Measurements from ENCODE around the gene PLEKHG1.

The PLEKHG1 gene

DNA sequence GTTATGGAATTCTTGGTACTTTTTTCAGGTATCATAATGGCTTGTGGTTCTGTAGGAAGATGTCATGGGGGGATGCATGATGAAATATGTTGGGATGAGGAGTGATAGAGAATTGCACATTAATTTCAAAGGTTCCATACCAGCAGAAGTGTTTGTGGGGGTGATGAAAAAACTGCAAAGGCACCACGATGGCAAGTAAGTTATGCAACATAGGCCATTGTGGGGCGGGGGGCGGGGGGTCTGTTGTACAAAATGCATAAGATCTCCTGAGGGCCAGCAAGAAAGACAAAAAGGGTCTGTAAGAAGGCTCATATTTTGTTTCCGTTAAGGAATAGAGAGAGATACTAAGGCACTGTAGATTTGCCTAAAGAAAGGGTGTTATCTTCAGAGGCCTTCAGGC, 26.2 kb downstream of the PLEKHG1 start:
- H3K9ac ChIP-seq (ENCODE audit: low read depth in 1 of 2, low read length in 2 of 2): no peak overlapping the region
- no peak overlapping the region for H3K27ac ChIP-seq (ENCODE audit: low read depth in 2 of 2, low read length in 2 of 2)
- H3K4me1 ChIP-seq (ENCODE audit: control insufficient read depth in 2 of 2, insufficient read depth in 2 of 2, low read length in 2 of 2): peaks cover 18 to 20% of the 10 kb centered on the region in 2 donors
- H3K9me3 ChIP-seq (ENCODE audit: control insufficient read depth in 2 of 2, low read length in 2 of 2): no peaks in the 10 kb centered on the region
- H3K36me3 ChIP-seq (ENCODE audit: control insufficient read depth in 2 of 2, insufficient read depth in 2 of 2, low read length in 2 of 2): no peaks in the 10 kb centered on the region
- H3K4me3 ChIP-seq (ENCODE audit: low read length in 2 of 2): no peak overlapping the region
- no peaks in the 10 kb centered on the region for H3K27me3 ChIP-seq (ENCODE audit: control insufficient read depth in 2 of 2, insufficient read depth in 2 of 2, low read length in 2 of 2)

DNA sequence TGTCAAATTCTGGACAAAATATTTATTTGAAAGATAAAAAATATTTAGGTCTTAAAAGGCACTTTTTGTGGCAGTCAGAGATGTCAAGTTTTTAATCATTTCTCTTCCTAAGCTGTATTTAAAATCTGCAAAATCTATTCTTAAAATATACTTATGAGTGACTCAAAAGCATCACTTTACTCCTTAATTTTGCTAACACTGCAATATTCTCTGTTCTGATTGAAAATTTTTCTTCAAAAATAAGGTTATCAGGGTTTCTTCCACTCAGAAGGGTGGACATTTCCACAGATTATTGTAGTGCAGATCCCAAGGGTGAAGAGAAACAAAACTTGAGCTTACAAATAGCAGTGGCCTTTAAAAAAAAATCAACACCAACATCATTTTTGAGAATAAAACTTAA, 27.5 kb downstream of the PLEKHG1 start:
- Histone ChIP-seq H3K27ac (ENCODE audit: low read depth in 2 of 2, low read length in 2 of 2) (no peak overlapping the region), H3K4me1 (ENCODE audit: control insufficient read depth in 2 of 2, insufficient read depth in 2 of 2, low read length in 2 of 2) (peaks cover 21 to 28% of the 10 kb centered on the region in 2 donors), H3K36me3 (ENCODE audit: control insufficient read depth in 2 of 2, insufficient read depth in 2 of 2, low read length in 2 of 2) (no peaks in the 10 kb centered on the region), H3K27me3 (ENCODE audit: control insufficient read depth in 2 of 2, insufficient read depth in 2 of 2, low read length in 2 of 2) (no peaks in the 10 kb centered on the region), H3K9me3 (ENCODE audit: control insufficient read depth in 2 of 2, low read length in 2 of 2) (no peaks in the 10 kb centered on the region), H3K9ac (ENCODE audit: low read depth in 1 of 2, low read length in 2 of 2) (no peak overlapping the region), H3K4me3 (ENCODE audit: low read length in 2 of 2) (no peak overlapping the region)

DNA sequence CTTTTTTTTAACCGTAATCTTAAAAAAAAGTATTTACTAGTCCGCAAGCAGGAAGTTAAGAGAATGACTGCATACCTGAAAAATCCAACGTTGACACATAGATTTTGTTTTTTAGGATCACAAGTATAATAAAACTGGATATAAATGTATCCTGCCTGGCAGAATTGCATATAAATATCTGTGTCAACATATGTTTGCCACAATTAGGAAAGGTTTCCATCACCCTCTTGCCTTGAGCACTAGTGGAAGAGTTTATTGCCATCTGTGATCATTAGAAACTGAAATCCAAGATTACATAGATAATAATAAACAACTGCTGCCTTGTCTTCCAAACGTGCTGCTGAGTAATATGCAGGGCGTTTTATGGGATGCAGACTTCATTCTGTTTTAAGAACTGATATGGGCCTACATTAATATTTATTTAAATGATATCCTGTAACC, 27.9 kb downstream of the PLEKHG1 start:
- no peak overlapping the region for H3K4me3 ChIP-seq (ENCODE audit: low read length in 2 of 2)
- H3K27me3 ChIP-seq (ENCODE audit: control insufficient read depth in 2 of 2, insufficient read depth in 2 of 2, low read length in 2 of 2): no peaks in the 10 kb centered on the region
- no peaks in the 10 kb centered on the region for H3K9me3 ChIP-seq (ENCODE audit: control insufficient read depth in 2 of 2, low read length in 2 of 2)
- H3K4me1 ChIP-seq (ENCODE audit: control insufficient read depth in 2 of 2, insufficient read depth in 2 of 2, low read length in 2 of 2): peaks cover 24 to 33% of the 10 kb centered on the region in 2 donors
- H3K27ac ChIP-seq (ENCODE audit: low read depth in 2 of 2, low read length in 2 of 2): peak overlapping the region; percentile 17 to 48
- H3K9ac ChIP-seq (ENCODE audit: low read depth in 1 of 2, low read length in 2 of 2): no peak overlapping the region
- H3K36me3 ChIP-seq (ENCODE audit: control insufficient read depth in 2 of 2, insufficient read depth in 2 of 2, low read length in 2 of 2): no peaks in the 10 kb centered on the region

DNA sequence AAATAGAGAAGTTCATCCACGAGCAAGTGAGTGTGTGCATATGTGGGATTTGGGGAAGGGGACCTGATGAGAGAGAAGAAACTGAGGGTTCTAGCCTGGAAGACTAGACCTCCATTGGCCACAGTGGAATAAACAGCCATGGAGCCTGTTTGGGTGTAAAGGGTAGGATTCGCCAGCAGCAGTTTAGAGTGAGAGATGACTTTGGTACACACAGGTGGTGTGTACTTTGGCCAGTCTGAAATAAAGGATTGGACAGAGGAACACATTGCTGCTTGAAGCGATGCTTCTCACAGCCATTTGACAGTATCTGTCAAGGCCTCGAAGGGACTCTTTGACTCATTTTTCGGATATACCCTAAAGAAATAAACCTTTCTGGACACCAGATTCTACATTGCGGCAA, 29.2 kb downstream of the PLEKHG1 start:
- Histone ChIP-seq H3K27me3 (ENCODE audit: control insufficient read depth in 2 of 2, insufficient read depth in 2 of 2, low read length in 2 of 2) (no peaks in the 10 kb centered on the region), H3K4me3 (ENCODE audit: low read length in 2 of 2) (no peak overlapping the region), H3K4me1 (ENCODE audit: control insufficient read depth in 2 of 2, insufficient read depth in 2 of 2, low read length in 2 of 2) (peaks cover 27 to 28% of the 10 kb centered on the region in 2 donors), H3K36me3 (ENCODE audit: control insufficient read depth in 2 of 2, insufficient read depth in 2 of 2, low read length in 2 of 2) (no peaks in the 10 kb centered on the region), H3K27ac (ENCODE audit: low read depth in 2 of 2, low read length in 2 of 2) (no peak overlapping the region), H3K9me3 (ENCODE audit: control insufficient read depth in 2 of 2, low read length in 2 of 2) (no peaks in the 10 kb centered on the region), H3K9ac (ENCODE audit: low read depth in 1 of 2, low read length in 2 of 2) (no peak overlapping the region)

DNA sequence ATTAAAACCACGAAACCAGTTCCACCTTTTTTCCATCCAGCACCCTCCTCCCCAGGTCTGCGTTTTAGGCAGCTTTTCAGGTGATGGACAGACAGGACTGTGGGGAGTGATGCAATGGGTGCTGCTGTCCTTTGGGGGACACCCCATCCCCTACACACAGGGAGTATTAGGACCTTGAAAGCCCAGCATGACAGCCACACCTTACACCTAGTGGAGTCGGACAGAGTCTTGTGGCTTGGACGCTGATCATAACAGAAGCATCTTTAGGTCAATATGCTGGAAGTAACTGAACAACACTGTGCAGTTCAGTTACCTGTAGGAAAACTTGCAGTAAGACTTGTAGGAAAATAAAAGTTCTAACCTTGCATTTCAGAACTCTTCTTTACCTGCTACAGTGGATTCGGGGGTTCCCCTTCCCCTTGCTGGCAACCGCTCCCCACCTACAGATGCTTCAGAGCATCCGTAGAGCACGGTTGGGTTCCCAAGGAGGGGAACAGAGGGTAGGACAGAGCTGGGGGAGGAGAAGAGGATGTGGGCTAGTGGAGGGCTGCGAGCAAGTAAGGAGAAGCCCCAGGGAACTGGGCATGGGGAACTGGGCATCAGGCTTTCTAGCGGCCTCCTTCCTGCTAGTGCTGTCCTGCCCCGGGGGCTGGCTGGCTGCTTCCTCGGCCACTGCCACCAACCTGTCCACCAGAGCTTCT, 31.7 kb downstream of the PLEKHG1 start:
- H3K36me3 ChIP-seq (ENCODE audit: control insufficient read depth in 2 of 2, insufficient read depth in 2 of 2, low read length in 2 of 2): no peaks in the 10 kb centered on the region
- peak overlapping the region in 1 of 2 donors; percentile 23 for H3K4me3 ChIP-seq (ENCODE audit: low read length in 2 of 2)
- no peaks in the 10 kb centered on the region for H3K27me3 ChIP-seq (ENCODE audit: control insufficient read depth in 2 of 2, insufficient read depth in 2 of 2, low read length in 2 of 2)
- H3K9me3 ChIP-seq (ENCODE audit: control insufficient read depth in 2 of 2, low read length in 2 of 2): no peaks in the 10 kb centered on the region
- H3K27ac ChIP-seq (ENCODE audit: low read depth in 2 of 2, low read length in 2 of 2): peak overlapping the region in 1 of 2 donors; percentile 24
- H3K9ac ChIP-seq (ENCODE audit: low read depth in 1 of 2, low read length in 2 of 2): no peak overlapping the region
- H3K4me1 ChIP-seq (ENCODE audit: control insufficient read depth in 2 of 2, insufficient read depth in 2 of 2, low read length in 2 of 2): peaks cover 23 to 30% of the 10 kb centered on the region in 2 donors

DNA sequence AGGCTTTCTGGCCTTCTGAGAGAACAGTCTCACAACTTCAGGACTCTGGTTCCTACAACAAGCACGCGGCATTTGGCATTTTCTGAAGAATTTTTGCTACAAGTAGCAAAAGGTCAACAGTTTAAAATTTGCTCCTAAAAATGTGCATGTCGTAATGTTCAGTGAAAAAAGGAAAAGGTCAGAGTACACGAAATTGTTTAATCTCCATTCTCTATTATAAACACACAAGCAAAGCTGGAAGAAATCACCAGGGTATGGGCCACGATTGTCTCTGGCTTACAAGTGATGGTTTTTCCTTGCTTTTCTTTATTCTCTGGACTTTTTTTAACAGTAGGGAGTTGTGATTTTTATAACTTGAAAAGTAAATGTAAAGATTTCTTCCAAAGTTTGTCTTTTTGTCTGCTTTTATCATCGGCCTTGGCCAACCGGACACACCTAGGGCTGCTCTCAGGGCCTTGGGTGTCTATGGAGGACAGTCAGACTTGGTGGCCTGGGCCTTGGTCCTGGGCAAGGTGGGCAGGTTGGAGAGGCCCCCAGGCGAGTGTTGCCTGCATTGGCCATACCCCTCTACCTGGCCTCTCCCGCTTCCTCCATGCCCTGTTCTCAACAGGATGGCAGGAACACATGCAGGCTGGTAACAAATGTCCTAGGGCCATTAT, 32.4 kb downstream of the PLEKHG1 start:
- Histone ChIP-seq H3K9me3 (ENCODE audit: control insufficient read depth in 2 of 2, low read length in 2 of 2) (no peaks in the 10 kb centered on the region), H3K36me3 (ENCODE audit: control insufficient read depth in 2 of 2, insufficient read depth in 2 of 2, low read length in 2 of 2) (no peaks in the 10 kb centered on the region), H3K27ac (ENCODE audit: low read depth in 2 of 2, low read length in 2 of 2) (peak overlapping the region in 1 of 2 donors; percentile 67), H3K9ac (ENCODE audit: low read depth in 1 of 2, low read length in 2 of 2) (no peak overlapping the region), H3K4me3 (ENCODE audit: low read length in 2 of 2) (peak overlapping the region in 1 of 2 donors; percentile 23), H3K27me3 (ENCODE audit: control insufficient read depth in 2 of 2, insufficient read depth in 2 of 2, low read length in 2 of 2) (no peaks in the 10 kb centered on the region), H3K4me1 (ENCODE audit: control insufficient read depth in 2 of 2, insufficient read depth in 2 of 2, low read length in 2 of 2) (peaks cover 19 to 30% of the 10 kb centered on the region in 2 donors)

DNA sequence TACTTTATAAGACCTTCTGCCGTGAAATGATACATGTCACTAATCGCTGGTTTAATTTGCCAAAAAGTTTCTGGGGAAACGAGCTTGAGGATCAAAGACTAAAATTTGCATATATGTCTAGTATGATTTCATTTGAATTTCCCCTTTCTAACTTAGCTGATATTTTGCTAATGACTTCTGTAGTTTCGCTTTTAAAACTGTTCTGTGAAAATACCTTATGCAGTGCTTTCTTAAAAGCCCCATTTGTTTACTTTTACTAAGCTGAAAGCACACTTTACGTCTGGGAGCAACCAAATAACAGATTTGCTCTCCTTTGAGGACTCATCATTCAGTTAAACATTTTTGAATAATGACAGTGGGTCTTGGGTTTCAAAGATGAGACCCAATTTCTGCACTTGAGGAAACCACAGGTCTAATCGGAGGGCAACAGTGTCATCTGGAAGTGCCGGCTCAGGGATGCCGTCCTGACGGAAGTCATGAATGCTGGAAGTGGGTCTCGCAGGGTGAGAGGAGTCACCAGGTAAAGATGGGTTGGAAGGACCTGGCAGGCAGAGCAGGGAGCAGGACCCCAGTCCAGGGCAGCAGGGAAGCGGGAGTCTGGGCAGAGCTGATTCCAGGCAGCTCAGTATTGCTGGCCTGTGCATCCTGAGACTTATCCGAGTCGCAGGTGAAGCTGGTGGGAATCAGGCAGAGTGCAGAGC, 33.2 kb downstream of the PLEKHG1 start:
- Histone ChIP-seq H3K27me3 (ENCODE audit: control insufficient read depth in 2 of 2, insufficient read depth in 2 of 2, low read length in 2 of 2) (no peaks in the 10 kb centered on the region), H3K9ac (ENCODE audit: low read depth in 1 of 2, low read length in 2 of 2) (no peak overlapping the region), H3K4me3 (ENCODE audit: low read length in 2 of 2) (peak overlapping the region in 1 of 2 donors; percentile 63), H3K4me1 (ENCODE audit: control insufficient read depth in 2 of 2, insufficient read depth in 2 of 2, low read length in 2 of 2) (peaks cover 19 to 23% of the 10 kb centered on the region in 2 donors), H3K27ac (ENCODE audit: low read depth in 2 of 2, low read length in 2 of 2) (peak overlapping the region; percentile 42 to 62), H3K36me3 (ENCODE audit: control insufficient read depth in 2 of 2, insufficient read depth in 2 of 2, low read length in 2 of 2) (no peaks in the 10 kb centered on the region), H3K9me3 (ENCODE audit: control insufficient read depth in 2 of 2, low read length in 2 of 2) (no peaks in the 10 kb centered on the region)

DNA sequence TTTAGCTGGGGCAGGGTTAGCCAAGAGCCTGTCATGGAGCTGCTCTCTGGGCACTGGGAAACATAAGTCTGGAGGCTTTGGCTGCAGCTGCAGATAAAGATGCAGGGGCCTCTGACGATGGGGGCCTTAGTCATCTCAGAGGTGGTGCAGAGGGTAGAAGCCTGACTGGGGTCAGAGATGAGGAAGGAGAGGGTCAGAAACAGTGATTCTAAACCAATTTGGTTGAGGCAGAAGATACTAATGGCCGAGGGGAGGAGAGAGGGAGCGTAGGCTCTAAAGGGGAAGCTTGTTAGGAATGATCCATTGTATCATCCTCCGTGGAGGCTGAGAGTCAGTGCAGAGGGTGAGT, 33.8 kb downstream of the PLEKHG1 start:
- Histone ChIP-seq H3K4me3 (ENCODE audit: low read length in 2 of 2) (peak overlapping the region in 1 of 2 donors; percentile 63), H3K9me3 (ENCODE audit: control insufficient read depth in 2 of 2, low read length in 2 of 2) (no peaks in the 10 kb centered on the region), H3K27me3 (ENCODE audit: control insufficient read depth in 2 of 2, insufficient read depth in 2 of 2, low read length in 2 of 2) (no peaks in the 10 kb centered on the region), H3K9ac (ENCODE audit: low read depth in 1 of 2, low read length in 2 of 2) (no peak overlapping the region), H3K4me1 (ENCODE audit: control insufficient read depth in 2 of 2, insufficient read depth in 2 of 2, low read length in 2 of 2) (peaks cover 19% of the 10 kb centered on the region in 2 donors), H3K36me3 (ENCODE audit: control insufficient read depth in 2 of 2, insufficient read depth in 2 of 2, low read length in 2 of 2) (no peaks in the 10 kb centered on the region), H3K27ac (ENCODE audit: low read depth in 2 of 2, low read length in 2 of 2) (peak overlapping the region; percentile 42 to 62)

DNA sequence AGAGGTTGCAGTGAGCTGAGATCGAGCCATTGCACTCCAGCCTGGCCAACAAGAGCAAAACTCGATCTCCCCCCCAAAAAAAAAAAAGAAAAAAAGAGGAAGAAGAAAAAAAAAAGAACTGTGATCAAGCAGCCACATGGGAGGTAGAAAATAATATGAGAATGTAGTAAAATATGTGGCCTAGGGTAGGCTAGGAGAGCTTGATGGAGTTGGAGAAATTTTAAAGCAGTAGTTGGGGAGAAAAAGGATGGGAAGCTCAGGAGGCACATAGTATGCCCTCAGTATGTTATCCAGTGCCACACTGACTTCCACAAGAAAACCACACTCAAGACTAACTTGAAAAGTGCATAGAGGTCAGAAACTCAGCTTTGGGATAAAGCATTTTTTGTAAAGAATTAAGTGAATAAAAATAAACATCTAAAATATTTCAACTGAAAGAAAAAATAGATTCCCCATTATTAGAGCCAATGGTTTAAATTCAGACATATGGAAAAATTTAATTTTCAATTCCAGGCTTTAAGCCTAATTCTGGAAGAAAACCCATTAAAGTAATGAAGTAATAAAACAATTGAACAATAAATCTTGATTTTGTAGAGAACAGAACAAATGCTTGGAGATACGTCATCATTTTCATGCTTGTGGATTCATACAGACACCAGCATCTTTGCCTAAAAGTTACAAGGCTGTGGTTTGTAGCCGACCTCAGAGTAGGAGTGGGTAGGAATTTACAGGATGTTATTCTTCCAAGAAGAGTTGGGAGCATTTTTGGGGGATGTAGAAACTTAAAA, 34.7 kb downstream of the PLEKHG1 start:
- Histone ChIP-seq H3K4me1 (ENCODE audit: control insufficient read depth in 2 of 2, insufficient read depth in 2 of 2, low read length in 2 of 2) (peaks cover 15 to 17% of the 10 kb centered on the region in 2 donors), H3K9ac (ENCODE audit: low read depth in 1 of 2, low read length in 2 of 2) (no peak overlapping the region), H3K4me3 (ENCODE audit: low read length in 2 of 2) (no peak overlapping the region), H3K9me3 (ENCODE audit: control insufficient read depth in 2 of 2, low read length in 2 of 2) (no peaks in the 10 kb centered on the region), H3K27me3 (ENCODE audit: control insufficient read depth in 2 of 2, insufficient read depth in 2 of 2, low read length in 2 of 2) (no peaks in the 10 kb centered on the region), H3K27ac (ENCODE audit: low read depth in 2 of 2, low read length in 2 of 2) (peak overlapping the region in 1 of 2 donors; percentile 62), H3K36me3 (ENCODE audit: control insufficient read depth in 2 of 2, insufficient read depth in 2 of 2, low read length in 2 of 2) (no peaks in the 10 kb centered on the region)

Data from mucosa of rectum (tissue), 2 donors.